ENCODE results near the gene LGI4.

The LGI4 gene

GRCh38 chr19:35123573-35123972 lies 11.3 kb downstream of the LGI4 start:
- no peak for DNase-seq (ENCODE audit: low read depth)

GRCh38 chr19:35122687-35123551 lies 11.9 kb downstream of the LGI4 start:
- DNase-seq (ENCODE audit: low read depth): no peak

- no peak for DNase-seq (ENCODE audit: low read depth)
Measured at GRCh38 chr19:35120898-35121297, 14.0 kb downstream of the LGI4 start.

- peak; percentile 60 for DNase-seq (ENCODE audit: low read depth)
Measured at GRCh38 chr19:35120492-35120891, 14.4 kb downstream of the LGI4 start.

GRCh38 chr19:35119578-35120155 lies 15.2 kb downstream of the LGI4 start:
- DNase-seq (ENCODE audit: low read depth): no peak

GRCh38 chr19:35119091-35119490 lies 15.8 kb downstream of the LGI4 start:
- DNase-seq (ENCODE audit: low read depth): no peak

GRCh38 chr19:35118268-35119020 lies 16.4 kb downstream of the LGI4 start:
- DNase-seq (ENCODE audit: low read depth): no peak

GRCh38 chr19:35117799-35118198 lies 17.1 kb downstream of the LGI4 start:
- DNase-seq (ENCODE audit: low read depth): no peak

- no peak for DNase-seq (ENCODE audit: low read depth)
Measured at GRCh38 chr19:35117116-35117515, 17.7 kb downstream of the LGI4 start.

GRCh38 chr19:35116072-35116801 lies 18.6 kb downstream of the LGI4 start:
- DNase-seq (ENCODE audit: low read depth): no peak

GRCh38 chr19:35115177-35115951 lies 19.5 kb downstream of the LGI4 start, which contains the start of gene FXYD3:
Gene FXYD3 (plus strand): TSS chr19:35115823. CDS start chr19:35119377, 3,554 bp downstream.
- no peak for DNase-seq (ENCODE audit: low read depth)

- DNase-seq (ENCODE audit: low read depth): no peak
Measured at GRCh38 chr19:35114353-35115176, 20.3 kb downstream of the LGI4 start.

- DNase-seq (ENCODE audit: low read depth): no peak
Measured at GRCh38 chr19:35112995-35113688, 21.7 kb downstream of the LGI4 start.

GRCh38 chr19:35110974-35111373 lies 23.9 kb downstream of the LGI4 start:
- no peak for DNase-seq (ENCODE audit: low read depth)

GRCh38 chr19:35109395-35110112 lies 25.3 kb downstream of the LGI4 start:
- DNase-seq (ENCODE audit: low read depth): no peak

- DNase-seq (ENCODE audit: low read depth): no peak
Measured at GRCh38 chr19:35108730-35109129, 26.1 kb downstream of the LGI4 start.

GRCh38 chr19:35107545-35107944 lies 27.3 kb downstream of the LGI4 start:
- DNase-seq (ENCODE audit: low read depth): no peak

GRCh38 chr19:35106898-35107541 lies 27.8 kb downstream of the LGI4 start:
- no peak for DNase-seq (ENCODE audit: low read depth)

- DNase-seq (ENCODE audit: low read depth): no peak
Measured at GRCh38 chr19:35106291-35106583, 28.6 kb downstream of the LGI4 start.
